ENCODE data around the gene OR6J1.
"Not testable (repeated sequence)": the region's sequence is repeated elsewhere in the genome, so short reads cannot be mapped to it uniquely, and the experiment has no call there.

Gene OR6J1

GRCh38 chr14:22685467-22685866 lies 41.3 kb upstream of the OR6J1 start:
- peaks cover 5% of the 10 kb centered on the region for H3K4me1 ChIP-seq (ENCODE audit: insufficient read depth, poor library complexity, severe bottlenecking)
- H3K27ac ChIP-seq (ENCODE audit: poor library complexity, severe bottlenecking): no peak overlapping the region
- H3K4me3 ChIP-seq (ENCODE audit: severe bottlenecking): no peak overlapping the region
- no peaks in the 10 kb centered on the region for H3K27me3 ChIP-seq (ENCODE audit: insufficient read depth, poor library complexity, severe bottlenecking)
- H3K36me3 ChIP-seq (ENCODE audit: low read depth): no peaks in the 10 kb centered on the region
- no peak for TF ChIP-seq CTCF (IDR thresholded peaks at IDR 0.05; ENCODE audit: poor library complexity, severe bottlenecking)
- ATAC-seq (ENCODE audit: low read depth) (no peak), DNase-seq (ENCODE audit: low spot score) (no peak)
- H3K9me3 ChIP-seq (ENCODE audit: severe bottlenecking): no peaks in the 10 kb centered on the region

- H3K4me3 ChIP-seq (ENCODE audit: severe bottlenecking); H3K36me3 ChIP-seq (ENCODE audit: low read depth); H3K27ac ChIP-seq (ENCODE audit: poor library complexity, severe bottlenecking); H3K4me1 ChIP-seq (ENCODE audit: insufficient read depth, poor library complexity, severe bottlenecking); DNase-seq (ENCODE audit: low spot score); ATAC-seq (ENCODE audit: low read depth); H3K9me3 ChIP-seq (ENCODE audit: severe bottlenecking); H3K27me3 ChIP-seq (ENCODE audit: insufficient read depth, poor library complexity, severe bottlenecking): not testable (repeated sequence)
Measured at GRCh38 chr14:22683428-22683827, 39.3 kb upstream of the OR6J1 start.

DNA sequence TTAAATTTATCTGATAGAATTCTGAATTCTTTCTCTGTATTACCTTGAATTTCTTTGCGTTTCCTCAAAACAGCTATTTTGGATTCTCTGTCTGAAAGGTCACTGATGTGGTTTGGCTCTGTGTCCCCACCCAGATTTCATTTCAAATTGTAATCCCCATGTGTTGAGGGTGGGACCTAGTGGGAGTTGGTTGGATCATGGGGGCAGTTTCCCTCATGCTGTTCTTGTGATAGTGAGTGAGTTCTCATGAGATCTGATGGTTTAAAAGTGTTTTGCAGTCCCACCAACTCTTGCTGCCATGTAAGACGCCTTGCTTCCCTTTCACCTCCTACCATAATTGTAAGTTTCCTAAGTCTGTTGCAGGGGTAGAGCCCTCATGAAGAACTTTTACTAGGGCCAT lies 34.1 kb upstream of the OR6J1 start:
- DNase-seq (ENCODE audit: low spot score) (no peak), ATAC-seq (ENCODE audit: low read depth) (no peak)
- no peaks in the 10 kb centered on the region for H3K36me3 ChIP-seq (ENCODE audit: low read depth)
- no peaks in the 10 kb centered on the region for H3K27me3 ChIP-seq (ENCODE audit: insufficient read depth, poor library complexity, severe bottlenecking)
- no peak overlapping the region for H3K27ac ChIP-seq (ENCODE audit: poor library complexity, severe bottlenecking)
- no peak for TF ChIP-seq CTCF (IDR thresholded peaks at IDR 0.05; ENCODE audit: poor library complexity, severe bottlenecking)
- H3K4me3 ChIP-seq (ENCODE audit: severe bottlenecking): no peak overlapping the region
- no peaks in the 10 kb centered on the region for H3K4me1 ChIP-seq (ENCODE audit: insufficient read depth, poor library complexity, severe bottlenecking)
- no peaks in the 10 kb centered on the region for H3K9me3 ChIP-seq (ENCODE audit: severe bottlenecking)

DNA sequence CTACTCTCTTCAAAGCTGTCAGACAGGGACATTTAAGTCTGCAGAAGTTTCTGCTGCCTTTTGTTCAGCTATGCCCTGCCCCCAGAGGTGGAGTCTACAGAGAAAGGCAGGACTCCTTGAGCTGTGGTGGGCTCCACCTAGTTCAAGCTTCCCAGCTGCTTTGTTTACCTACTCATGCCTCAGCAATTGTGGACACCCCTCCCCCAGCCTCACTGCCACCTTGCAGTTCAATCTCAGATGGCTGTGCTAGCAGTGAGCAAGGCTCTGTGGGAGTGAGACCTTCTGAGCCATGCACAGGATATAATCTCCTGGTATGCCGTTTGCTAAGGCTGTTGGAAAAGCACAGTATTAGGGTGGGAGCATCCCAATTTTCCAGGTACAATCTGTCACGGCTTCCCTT lies 33.4 kb upstream of the OR6J1 start:
- not testable (repeated sequence) for H3K4me3 ChIP-seq (ENCODE audit: severe bottlenecking); H3K36me3 ChIP-seq (ENCODE audit: low read depth); H3K27ac ChIP-seq (ENCODE audit: poor library complexity, severe bottlenecking); H3K4me1 ChIP-seq (ENCODE audit: insufficient read depth, poor library complexity, severe bottlenecking); ATAC-seq (ENCODE audit: low read depth); DNase-seq (ENCODE audit: low spot score); H3K9me3 ChIP-seq (ENCODE audit: severe bottlenecking); H3K27me3 ChIP-seq (ENCODE audit: insufficient read depth, poor library complexity, severe bottlenecking)

DNA sequence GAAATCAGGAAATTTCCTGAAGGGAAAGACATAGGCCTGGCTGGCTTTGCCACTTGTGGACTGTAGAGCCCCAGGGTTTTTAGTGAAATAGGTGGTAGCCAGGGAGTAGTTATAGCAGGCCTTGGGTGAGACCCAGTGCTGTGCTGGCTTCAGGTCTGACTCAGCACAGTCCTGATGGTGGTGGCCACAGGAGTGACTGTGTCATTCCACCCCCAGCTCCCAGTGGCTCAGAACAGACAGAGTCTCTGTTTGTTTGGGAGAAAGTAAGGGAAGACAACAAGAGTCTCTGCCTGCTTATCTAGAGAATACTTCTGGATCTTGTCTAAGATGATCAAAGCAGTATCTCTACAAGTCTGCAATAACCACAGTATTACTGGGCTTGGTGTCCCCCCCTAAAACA lies 27.5 kb upstream of the OR6J1 start:
- H3K4me1 ChIP-seq (ENCODE audit: insufficient read depth, poor library complexity, severe bottlenecking): no peaks in the 10 kb centered on the region
- DNase-seq (ENCODE audit: low spot score) (no peak), ATAC-seq (ENCODE audit: low read depth) (no peak)
- H3K36me3 ChIP-seq (ENCODE audit: low read depth): no peaks in the 10 kb centered on the region
- H3K9me3 ChIP-seq (ENCODE audit: severe bottlenecking): no peaks in the 10 kb centered on the region
- no peak overlapping the region for H3K27ac ChIP-seq (ENCODE audit: poor library complexity, severe bottlenecking)
- no peak overlapping the region for H3K4me3 ChIP-seq (ENCODE audit: severe bottlenecking)
- TF ChIP-seq CTCF (IDR thresholded peaks at IDR 0.05; ENCODE audit: poor library complexity, severe bottlenecking): no peak
- no peaks in the 10 kb centered on the region for H3K27me3 ChIP-seq (ENCODE audit: insufficient read depth, poor library complexity, severe bottlenecking)

DNA sequence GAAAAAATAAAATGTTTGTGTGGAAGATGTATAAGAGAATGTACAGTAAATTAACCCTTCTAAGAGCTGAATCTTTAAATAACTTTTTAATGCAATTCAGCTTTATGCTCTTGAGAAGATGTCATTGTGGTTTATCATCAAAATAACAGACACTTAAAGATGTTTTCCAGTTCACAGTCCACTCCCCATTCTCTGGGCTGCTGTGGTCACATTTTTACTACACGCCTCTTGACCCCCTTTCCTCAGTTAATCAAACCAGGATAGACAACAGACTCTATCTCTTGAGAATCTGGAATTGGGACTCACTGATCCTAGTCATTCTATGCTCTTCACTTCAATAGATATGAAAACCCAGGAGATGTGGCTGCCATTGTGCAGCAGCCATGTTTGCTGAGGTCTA lies 24.7 kb upstream of the OR6J1 start:
- DNase-seq (ENCODE audit: low spot score) (no peak), ATAC-seq (ENCODE audit: low read depth) (no peak)
- Histone ChIP-seq H3K36me3 (ENCODE audit: low read depth) (no peaks in the 10 kb centered on the region), H3K4me1 (ENCODE audit: insufficient read depth, poor library complexity, severe bottlenecking) (no peaks in the 10 kb centered on the region), H3K27me3 (ENCODE audit: insufficient read depth, poor library complexity, severe bottlenecking) (no peaks in the 10 kb centered on the region), H3K4me3 (ENCODE audit: severe bottlenecking) (no peak overlapping the region), H3K27ac (ENCODE audit: poor library complexity, severe bottlenecking) (no peak overlapping the region), H3K9me3 (ENCODE audit: severe bottlenecking) (no peaks in the 10 kb centered on the region)
- no peak for TF ChIP-seq CTCF (IDR thresholded peaks at IDR 0.05; ENCODE audit: poor library complexity, severe bottlenecking)
